H9 (cell line): ENCODE data around the gene DNHD1. TPM values are rescaled to one million over a fixed set of nuclear protein-coding genes. Genes with fewer than 3 reads are reported as not detected.

Source experiments
- DNase-seq: peaks from one replicate; pipeline ENCODE4 v3.0.0-alpha.2; 2017
- H2AFZ ChIP-seq: one replicate; pipeline ENCODE4 v1.6.1; 2013; ENCODE audit warnings: mild to moderate bottlenecking, low read length, control low read depth, moderate library complexity
- H2AK5ac ChIP-seq: 2 replicates; pipeline ENCODE4 v1.6.1; 2013; ENCODE audit warnings: low read length, control low read depth, mixed read lengths; ENCODE audit not compliant: insufficient read length
- H2BK120ac ChIP-seq: one replicate; pipeline ENCODE4 v1.6.1; 2013; ENCODE audit warnings: low read depth, mild to moderate bottlenecking, low read length, control low read depth, inconsistent platforms; ENCODE audit not compliant: poor library complexity, severe bottlenecking
- H2BK12ac ChIP-seq: 2 replicates; pipeline ENCODE4 v1.6.1; 2013; ENCODE audit warnings: low read length, control low read depth, mixed read lengths, low read depth; ENCODE audit not compliant: insufficient read length
- H2BK15ac ChIP-seq: 2 replicates; pipeline ENCODE4 v1.6.1; 2013; ENCODE audit warnings: low read depth, low read length, control low read depth
- H2BK20ac ChIP-seq: one replicate; pipeline ENCODE4 v1.6.1; 2013; ENCODE audit warnings: low read depth, mild to moderate bottlenecking, low read length, control low read depth, inconsistent platforms; ENCODE audit not compliant: poor library complexity, severe bottlenecking
- H2BK5ac ChIP-seq: 2 replicates; pipeline ENCODE4 v1.6.1; 2013; ENCODE audit warnings: low read length, control low read depth, mixed read lengths; ENCODE audit not compliant: insufficient read length
- H3K14ac ChIP-seq: 2 replicates; pipeline ENCODE4 v1.6.1; 2013; ENCODE audit warnings: low read length, control low read depth; ENCODE audit not compliant: insufficient read depth
- H3K18ac ChIP-seq: 2 replicates; pipeline ENCODE4 v1.6.1; 2013; ENCODE audit warnings: low read depth, mild to moderate bottlenecking, mixed read lengths, low read length, control low read depth; ENCODE audit not compliant: insufficient read length
- H3K23ac ChIP-seq: 2 replicates; pipeline ENCODE4 v1.6.1; 2013; ENCODE audit warnings: low read length, control low read depth, mixed read lengths, low read depth; ENCODE audit not compliant: insufficient read length
- H3K23me2 ChIP-seq: 2 replicates; pipeline ENCODE4 v1.6.1; 2013; ENCODE audit warnings: low read depth, mild to moderate bottlenecking, mixed read lengths, low read length, control low read depth; ENCODE audit not compliant: insufficient read length, poor library complexity, severe bottlenecking
- H3K27ac ChIP-seq: 2 replicates; pipeline ENCODE4 v1.5.1; 2013; ENCODE audit warnings: low read length, control low read depth, mixed read lengths, low read depth; ENCODE audit not compliant: insufficient read length
- H3K27me3 ChIP-seq: 2 replicates; pipeline ENCODE4 v1.6.1; 2013; ENCODE audit warnings: low read length, control low read depth, inconsistent platforms; ENCODE audit not compliant: insufficient read depth
- H3K4ac ChIP-seq: 2 replicates; pipeline ENCODE4 v1.6.1; 2013; ENCODE audit warnings: low read depth, mild to moderate bottlenecking, control low read depth, inconsistent platforms, low read length, moderate library complexity
- H3K4me1 ChIP-seq: 2 replicates; pipeline ENCODE4 v1.6.1; 2013; ENCODE audit warnings: low read length, control low read depth, inconsistent platforms; ENCODE audit not compliant: insufficient read depth
- H3K4me2 ChIP-seq: 2 replicates; pipeline ENCODE4 v1.6.1; 2013; ENCODE audit warnings: low read length, control low read depth, mixed read lengths; ENCODE audit not compliant: insufficient read length, insufficient read depth
- H3K56ac ChIP-seq: 2 replicates; pipeline ENCODE4 v1.6.1; 2013; ENCODE audit warnings: low read depth, mild to moderate bottlenecking, mixed read lengths, low read length, control low read depth; ENCODE audit not compliant: insufficient read length
- H3K79me1 ChIP-seq: 2 replicates; pipeline ENCODE4 v1.6.1; 2013; ENCODE audit warnings: low read depth, mild to moderate bottlenecking, moderate library complexity, low read length, control low read depth, inconsistent platforms; ENCODE audit not compliant: insufficient read depth, poor library complexity, severe bottlenecking
- H3K79me2 ChIP-seq: 2 replicates; pipeline ENCODE4 v1.6.1; 2013; ENCODE audit warnings: low read length, control low read depth, inconsistent platforms; ENCODE audit not compliant: insufficient read depth
- H3K9ac ChIP-seq: 2 replicates; pipeline ENCODE4 v1.6.1; 2013; ENCODE audit warnings: low read length, control low read depth, mixed read lengths; ENCODE audit not compliant: insufficient read length; ENCODE audit errors: extremely low read depth
- H3K9me3 ChIP-seq: one replicate; pipeline ENCODE4 v1.6.1; 2013; ENCODE audit warnings: low read depth, low read length, inconsistent platforms; ENCODE audit not compliant: control insufficient read depth
- H3T11ph ChIP-seq: one replicate; pipeline ENCODE4 v1.6.1; 2013; ENCODE audit warnings: mild to moderate bottlenecking, low read length, control low read depth, inconsistent platforms
- H4K20me1 ChIP-seq: one replicate; pipeline ENCODE4 v1.6.1; 2013; ENCODE audit not compliant: control insufficient read depth, insufficient read length, insufficient read depth
- H4K5ac ChIP-seq: 2 replicates; pipeline ENCODE4 v1.6.1; 2013; ENCODE audit warnings: low read depth, mild to moderate bottlenecking, mixed read lengths, low read length, control low read depth; ENCODE audit not compliant: insufficient read length
- H4K8ac ChIP-seq: replicated peaks from 2 replicates; pipeline ENCODE4 v1.6.1; 2013; ENCODE audit warnings: low read length, control low read depth, mixed read lengths, low read depth; ENCODE audit not compliant: insufficient read length
- H4K91ac ChIP-seq: 2 replicates; pipeline ENCODE4 v1.6.1; 2013; ENCODE audit warnings: low read depth, mild to moderate bottlenecking, moderate library complexity, mixed read lengths, low read length, control low read depth; ENCODE audit not compliant: insufficient read length
- H3K27ac Mint-ChIP-seq, 3 experiments: 2 replicates in 2 of 3; 3 replicates in 1 of 3; pipeline ENCODE4 v1.8.0; 2020 to 2021; ENCODE audit warnings: mixed read lengths in 3 of 3, mild to moderate bottlenecking in 1 of 3, moderate library complexity in 1 of 3
- H3K27me3 Mint-ChIP-seq: 2 replicates; pipeline ENCODE4 v1.8.0; 2021; ENCODE audit warnings: low read depth, mild to moderate bottlenecking, moderate library complexity, mixed read lengths
- H3K36me3 Mint-ChIP-seq, 3 experiments: 2 replicates in 2 of 3; 3 replicates in 1 of 3; pipeline ENCODE4 v1.8.0; 2020 to 2021; ENCODE audit warnings: low read depth in 3 of 3, mixed read lengths in 3 of 3; ENCODE audit not compliant: insufficient read depth in 1 of 3
- H3K4me1 Mint-ChIP-seq, 2 experiments: 2 replicates each; pipeline ENCODE4 v1.8.0; 2020; ENCODE audit warnings: mixed read lengths in 2 of 2
- H3K4me3 Mint-ChIP-seq, 2 experiments: 2 replicates in 1 of 2; 3 replicates in 1 of 2; pipeline ENCODE4 v1.8.0; 2020 to 2021; ENCODE audit warnings: mild to moderate bottlenecking in 2 of 2, mixed read lengths in 2 of 2, moderate library complexity in 1 of 2
- H3K9me3 Mint-ChIP-seq, 2 experiments: 2 replicates in 1 of 2; 3 replicates in 1 of 2; pipeline ENCODE4 v1.8.0; 2020; ENCODE audit warnings: mild to moderate bottlenecking in 2 of 2, mixed read lengths in 2 of 2, moderate library complexity in 1 of 2
- WGBS: extraction: QIAGEN DNeasy Blood & Tissue Kit; methylation state at CpG from one replicate; pipeline ENCODE4 v1.1.7; 2013; ENCODE audit warnings: missing lambda C conversion rate, low lambda C conversion rate, mixed read lengths; ENCODE audit not compliant: insufficient read length; ENCODE audit errors: extremely low coverage; 5-methylcytosine and 5-hydroxymethylcytosine counted together
- total RNA-seq: library from RNA; stranded (reverse); gene quantifications from 2 replicates; pipeline ENCODE4 v1.2.1, GENCODE V29; 2021
- TF ChIP-seq, protein P1 (sequence below): fragments of 200-600 bp; sonication (generic); conservative IDR thresholded peaks from 3 replicates; pipeline ENCODE4 v1.8.0; 2021; ENCODE audit warnings: antibody characterized with exemption, mild to moderate bottlenecking

The DNHD1 gene
- total RNA-seq, 1 experiment from 2014 or later, result 3.5 TPM

DNA sequence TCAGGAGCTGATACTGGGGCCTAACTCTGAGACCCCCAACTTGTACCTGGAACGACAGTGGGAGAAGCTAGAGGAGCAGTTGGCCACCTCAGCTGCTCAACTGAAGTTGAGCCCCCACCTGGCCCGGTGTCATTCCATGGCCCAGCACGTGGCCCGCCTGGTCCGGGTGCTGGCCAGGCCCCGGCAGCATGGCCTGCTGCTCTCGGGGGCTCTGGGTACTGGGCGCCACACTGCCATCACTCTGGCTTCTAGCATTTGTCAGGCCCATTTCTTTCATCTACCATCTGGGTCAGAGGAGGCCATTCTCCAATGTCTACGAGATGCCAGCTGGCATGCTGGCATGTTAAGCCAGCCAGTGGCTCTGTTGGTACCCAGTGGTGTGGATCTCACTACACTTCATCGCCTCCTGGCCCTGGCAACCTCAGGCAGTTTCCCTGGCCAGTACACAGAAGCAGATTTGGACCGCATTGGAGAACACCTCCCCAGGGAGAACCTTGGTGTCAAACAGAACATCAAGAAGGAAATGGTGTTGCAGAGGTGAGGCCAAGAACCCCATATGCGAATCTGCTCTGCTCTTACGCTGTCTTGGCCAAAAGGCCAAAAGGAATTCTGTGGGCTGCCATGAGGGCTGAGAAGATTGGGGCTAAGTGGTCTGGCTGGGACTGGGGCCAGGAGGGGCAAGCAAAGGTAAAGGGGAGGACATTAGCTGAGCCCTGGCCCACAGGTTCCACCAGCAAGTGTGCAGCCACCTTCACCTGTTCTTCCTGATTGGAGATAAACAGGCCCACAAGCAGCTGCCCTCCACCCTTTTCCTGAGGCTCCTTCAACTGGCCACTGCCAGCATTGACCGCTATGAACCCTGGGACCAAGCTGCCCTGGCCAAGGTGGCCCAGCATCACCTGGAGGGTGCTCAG is 60.9 kb downstream of the DNHD1 start:
- Histone ChIP-seq H4K8ac (no peak overlapping the region), H4K20me1 (no peaks in the 10 kb centered on the region), H3K4ac (no peak overlapping the region), H3K23me2 (no peaks in the 10 kb centered on the region), H3K23ac (no peak overlapping the region), H4K5ac (no peak overlapping the region), H3K14ac (no peak overlapping the region), H4K91ac (no peak overlapping the region), H3K4me1 (no peaks in the 10 kb centered on the region), H3K27ac (no peak overlapping the region), H2BK120ac (no peak overlapping the region), H3K4me2 (no peak overlapping the region), H3K79me1 (no peaks in the 10 kb centered on the region), H3T11ph (no peak overlapping the region), H3K9me3 (no peaks in the 10 kb centered on the region), H3K18ac (no peak overlapping the region), H3K79me2 (no peaks in the 10 kb centered on the region), H2BK15ac (no peak overlapping the region), H2BK5ac (no peak overlapping the region), H3K9ac (no peak overlapping the region), H2AFZ (no peak overlapping the region), H3K56ac (no peak overlapping the region), H2BK12ac (no peak overlapping the region), H2AK5ac (no peak overlapping the region), H2BK20ac (no peak overlapping the region), H3K27me3 (no peaks in the 10 kb centered on the region)
- no CpG with 5 or more reads among the region's 14 CpGs for WGBS
- Mint-ChIP-seq H3K9me3 (no peaks in the 10 kb centered on the region), H3K27me3 (no peaks in the 10 kb centered on the region; the same call in 1 of the 2 replicates), H3K36me3 (no peaks in the 10 kb centered on the region), H3K27ac (peak overlapping the region in 1 of 3 experiments; percentile 8; a peak in 1 of 7 replicates), H3K4me3 (no peak overlapping the region), H3K4me1 (peaks cover 6 to 11% of the 10 kb centered on the region in 2 experiments; a peak in 3 of 4 replicates)
- DNase-seq, result no peak
- TF ChIP-seq, protein P1, sequence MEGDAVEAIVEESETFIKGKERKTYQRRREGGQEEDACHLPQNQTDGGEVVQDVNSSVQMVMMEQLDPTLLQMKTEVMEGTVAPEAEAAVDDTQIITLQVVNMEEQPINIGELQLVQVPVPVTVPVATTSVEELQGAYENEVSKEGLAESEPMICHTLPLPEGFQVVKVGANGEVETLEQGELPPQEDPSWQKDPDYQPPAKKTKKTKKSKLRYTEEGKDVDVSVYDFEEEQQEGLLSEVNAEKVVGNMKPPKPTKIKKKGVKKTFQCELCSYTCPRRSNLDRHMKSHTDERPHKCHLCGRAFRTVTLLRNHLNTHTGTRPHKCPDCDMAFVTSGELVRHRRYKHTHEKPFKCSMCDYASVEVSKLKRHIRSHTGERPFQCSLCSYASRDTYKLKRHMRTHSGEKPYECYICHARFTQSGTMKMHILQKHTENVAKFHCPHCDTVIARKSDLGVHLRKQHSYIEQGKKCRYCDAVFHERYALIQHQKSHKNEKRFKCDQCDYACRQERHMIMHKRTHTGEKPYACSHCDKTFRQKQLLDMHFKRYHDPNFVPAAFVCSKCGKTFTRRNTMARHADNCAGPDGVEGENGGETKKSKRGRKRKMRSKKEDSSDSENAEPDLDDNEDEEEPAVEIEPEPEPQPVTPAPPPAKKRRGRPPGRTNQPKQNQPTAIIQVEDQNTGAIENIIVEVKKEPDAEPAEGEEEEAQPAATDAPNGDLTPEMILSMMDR, result no peak
